Inflammatory macrophage treated with lipopolysaccharide for 1 hour (primary cell): ENCODE data around the gene ZDHHC3.

Source experiments
- DNase-seq, 2 donors: peaks; one replicate each; pipeline ENCODE4 v3.0.0-alpha.2; 2020 to 2022

ZDHHC3 gene

DNA sequence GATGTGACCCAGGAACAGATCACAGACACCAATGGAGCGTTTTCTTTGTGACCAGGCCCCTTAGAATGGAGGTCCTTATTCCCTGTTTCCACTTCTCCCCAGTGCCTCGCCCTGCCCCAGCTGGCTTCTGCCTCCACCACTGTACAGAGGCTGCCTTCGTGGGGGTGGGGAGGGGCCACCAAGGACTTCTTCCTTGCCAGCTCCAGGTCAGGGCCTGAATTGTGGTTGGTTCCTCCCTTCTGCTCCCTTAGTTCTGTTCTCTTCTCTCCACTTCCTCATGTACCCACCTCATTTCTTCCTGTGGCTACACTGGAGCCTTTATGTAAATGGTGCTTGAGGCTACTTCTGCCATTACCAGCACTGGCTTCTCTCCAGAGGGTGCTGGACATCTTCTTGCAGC lies 85.1 kb downstream of the ZDHHC3 start:
- no peak for DNase-seq

DNA sequence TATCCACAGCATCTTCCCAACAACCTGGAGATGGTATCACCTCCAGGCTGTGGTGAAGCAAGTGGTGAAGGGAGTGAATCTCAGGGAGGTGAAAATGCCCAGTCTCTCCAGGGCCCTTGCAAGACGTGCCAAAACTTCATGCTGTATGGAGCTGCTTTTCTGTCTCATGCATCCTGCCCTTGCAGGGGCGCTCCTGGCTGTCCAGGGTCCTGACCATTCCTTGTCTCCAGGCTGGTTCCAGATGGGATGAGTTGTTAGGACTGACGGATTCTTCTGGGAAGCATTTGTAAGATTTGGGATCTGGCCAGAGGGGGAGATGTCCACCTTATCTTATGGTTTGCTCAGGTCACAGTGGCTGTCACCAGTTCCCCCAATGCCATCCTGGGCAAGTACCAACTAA lies 85.7 kb downstream of the ZDHHC3 start:
- DNase-seq, result no peak

DNA sequence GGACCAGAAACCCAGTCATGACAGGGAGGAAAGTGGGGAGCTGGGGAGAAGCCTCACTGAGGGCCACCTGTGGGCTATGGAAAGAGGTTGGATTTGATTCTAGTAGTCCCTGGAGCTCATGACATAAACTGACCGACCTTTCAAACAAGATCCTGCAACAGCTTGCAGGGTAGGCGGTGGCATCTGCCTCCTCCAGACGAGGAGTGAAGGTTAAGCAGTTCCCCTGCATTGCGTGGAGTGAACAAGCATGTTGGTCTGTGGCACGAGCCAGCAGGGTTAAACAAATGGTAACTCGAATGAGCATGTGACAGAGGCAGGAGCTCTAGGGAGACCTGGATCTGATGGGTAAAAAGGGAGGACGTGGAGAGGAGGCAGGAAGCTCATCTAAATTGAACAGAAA lies 88.9 kb downstream of the ZDHHC3 start:
- DNase-seq, result no peak

DNA sequence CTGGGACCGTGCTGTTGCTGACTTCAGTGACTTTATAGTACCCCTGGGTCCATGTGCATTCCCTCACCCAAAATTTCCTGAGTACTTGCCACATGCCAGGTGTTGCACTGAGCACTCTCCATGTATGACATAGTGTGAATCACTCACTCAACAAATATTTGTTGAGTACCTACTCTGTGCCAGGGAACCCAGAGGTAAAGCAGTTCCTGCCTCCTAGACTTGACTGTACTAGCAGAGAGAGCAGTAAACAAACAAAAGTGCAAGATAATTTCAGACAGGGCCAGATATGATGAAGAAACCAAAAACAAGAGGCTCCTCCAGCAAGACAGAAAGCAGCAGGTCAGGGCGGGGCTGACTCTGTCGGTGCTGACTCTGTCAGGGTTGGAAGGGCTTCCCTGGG lies 89.4 kb downstream of the ZDHHC3 start:
- DNase-seq, result no peak

DNA sequence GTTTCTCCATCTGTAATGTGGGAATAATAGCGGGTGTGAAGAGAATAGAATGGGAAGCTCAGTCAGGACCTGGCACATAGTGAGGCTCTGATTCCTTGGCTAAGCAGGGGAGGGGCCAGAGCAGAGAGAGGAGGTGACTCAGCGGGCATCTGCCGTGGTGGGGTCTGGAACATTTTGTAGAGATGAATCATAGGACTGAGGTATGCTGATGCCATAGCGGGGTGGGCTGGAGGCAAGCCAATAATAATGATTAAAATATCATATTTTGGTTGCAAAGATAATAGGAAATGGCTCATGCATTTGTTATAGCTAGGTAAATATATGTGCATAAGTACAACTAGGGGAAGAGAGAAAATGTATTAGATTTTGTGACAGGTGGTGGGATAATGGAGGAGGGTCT lies 90.4 kb downstream of the ZDHHC3 start:
- no peak for DNase-seq

DNA sequence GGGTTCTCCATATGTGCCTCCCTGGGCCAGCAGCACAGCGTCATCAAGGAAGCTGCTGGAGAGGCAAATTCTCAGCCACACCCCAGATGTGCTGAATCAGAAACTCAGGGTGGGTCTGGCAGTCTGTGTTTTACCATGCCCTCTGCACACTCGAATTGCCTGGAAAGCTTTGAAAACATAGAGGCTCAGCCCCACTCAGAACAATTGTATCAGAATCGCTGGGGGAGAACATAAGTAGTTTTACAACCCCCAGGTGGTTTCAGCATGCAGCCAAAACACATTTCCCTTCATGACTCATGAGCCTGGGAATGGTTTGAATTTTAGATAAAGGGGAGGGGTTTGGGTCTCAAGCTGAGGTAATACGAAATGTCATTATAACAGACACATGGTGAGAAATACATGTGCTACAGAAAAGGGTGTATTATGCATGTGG lies 92.0 kb downstream of the ZDHHC3 start:
- no peak for DNase-seq

DNA sequence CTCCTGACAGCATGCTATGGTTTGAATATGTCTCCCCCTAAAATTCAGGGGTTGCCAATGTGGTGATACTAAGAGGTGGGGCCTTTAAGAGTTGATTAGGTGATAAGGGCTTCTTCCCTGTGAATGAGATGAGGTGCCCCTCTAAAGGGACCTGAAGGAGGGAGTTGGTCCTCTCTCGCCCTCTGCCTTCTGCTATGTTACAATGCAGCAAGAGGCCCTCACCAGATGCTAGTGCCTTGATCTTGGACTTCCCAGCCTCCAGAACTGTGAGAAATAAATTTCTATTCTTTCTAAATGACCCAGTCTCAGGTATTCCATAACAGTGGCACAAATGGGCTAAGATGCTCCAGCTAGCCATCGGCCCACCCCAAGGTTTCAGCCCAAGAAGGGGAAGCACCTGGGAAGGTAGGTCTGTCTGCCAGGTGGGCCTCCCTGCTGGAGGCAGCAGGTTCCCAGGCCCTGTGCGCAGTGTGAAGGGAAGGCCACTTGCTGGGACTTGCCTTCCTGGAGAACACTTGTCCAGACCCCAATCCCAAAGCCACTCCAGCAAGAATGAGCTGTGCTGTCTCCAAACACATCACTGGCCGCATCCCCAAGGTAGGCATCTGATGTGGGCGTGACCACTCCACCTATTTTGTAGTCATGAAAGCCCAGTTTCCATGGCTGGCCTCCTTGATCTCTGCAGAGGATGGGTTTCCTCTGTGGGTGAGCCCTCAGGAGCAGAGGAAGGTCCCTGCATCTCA lies 92.6 kb downstream of the ZDHHC3 start:
- no peak for DNase-seq

DNA sequence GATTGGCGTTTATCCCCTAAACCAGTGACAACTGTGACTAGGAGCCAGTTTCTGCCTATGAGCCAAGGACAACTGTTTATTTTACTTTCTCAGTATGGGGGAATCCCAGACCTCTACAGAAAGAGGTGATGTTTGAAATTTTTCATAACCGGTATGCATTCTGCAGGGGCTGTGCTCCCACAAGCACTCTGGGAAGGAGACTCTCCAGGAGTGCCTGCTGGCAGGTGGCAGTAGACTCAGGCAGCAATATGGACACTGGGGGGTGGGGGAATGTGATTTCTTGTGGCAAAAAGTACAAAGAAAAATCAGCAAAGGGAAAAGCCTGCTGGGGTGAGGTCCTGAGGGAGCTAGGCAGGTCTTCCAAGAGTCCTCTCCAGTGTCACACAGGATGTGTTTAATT lies 95.7 kb downstream of the ZDHHC3 start:
- DNase-seq, result no peak

DNA sequence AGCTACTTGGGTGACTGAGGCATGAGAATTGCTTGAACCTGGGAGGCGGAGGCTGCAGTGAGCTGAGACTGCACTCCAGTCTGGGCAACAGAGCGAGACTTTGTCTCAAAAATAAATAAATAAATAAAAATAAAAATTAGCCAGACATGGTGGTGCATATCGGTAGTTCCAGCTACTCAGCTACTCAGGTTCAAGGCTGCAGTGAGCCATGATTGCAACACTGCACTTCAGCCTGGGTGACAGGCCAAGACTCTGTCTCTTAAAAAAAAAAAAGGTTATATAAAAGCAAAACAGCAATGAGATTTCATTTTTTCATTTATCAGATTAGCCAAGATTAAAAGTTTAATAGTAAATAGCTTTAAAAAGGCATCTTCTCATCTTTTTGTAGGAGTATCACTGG lies 98.6 kb downstream of the ZDHHC3 start:
- DNase-seq, result no peak

DNA sequence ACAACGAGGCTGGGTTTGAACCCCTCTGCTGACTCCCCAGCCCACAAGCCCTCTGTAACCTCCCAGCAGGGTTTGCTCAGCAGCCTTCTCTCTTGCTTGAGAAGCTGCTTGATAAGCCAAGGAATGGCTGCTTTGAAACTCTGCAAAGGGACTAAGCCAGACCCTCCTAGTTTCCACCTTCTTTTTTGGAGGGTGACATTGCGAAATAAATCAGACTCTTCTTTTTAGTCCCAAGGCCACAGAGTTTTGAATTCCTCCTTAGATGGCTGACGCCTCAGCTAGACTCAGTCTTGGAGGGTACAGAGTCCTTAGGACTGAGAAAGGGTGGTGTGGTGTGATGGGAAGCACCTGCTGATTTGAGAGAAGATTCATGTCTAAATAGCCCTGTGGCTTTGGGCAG lies 100.4 kb downstream of the ZDHHC3 start:
- no peak for DNase-seq
